ENCODE measurements around the gene ARFIP1.

DNA sequence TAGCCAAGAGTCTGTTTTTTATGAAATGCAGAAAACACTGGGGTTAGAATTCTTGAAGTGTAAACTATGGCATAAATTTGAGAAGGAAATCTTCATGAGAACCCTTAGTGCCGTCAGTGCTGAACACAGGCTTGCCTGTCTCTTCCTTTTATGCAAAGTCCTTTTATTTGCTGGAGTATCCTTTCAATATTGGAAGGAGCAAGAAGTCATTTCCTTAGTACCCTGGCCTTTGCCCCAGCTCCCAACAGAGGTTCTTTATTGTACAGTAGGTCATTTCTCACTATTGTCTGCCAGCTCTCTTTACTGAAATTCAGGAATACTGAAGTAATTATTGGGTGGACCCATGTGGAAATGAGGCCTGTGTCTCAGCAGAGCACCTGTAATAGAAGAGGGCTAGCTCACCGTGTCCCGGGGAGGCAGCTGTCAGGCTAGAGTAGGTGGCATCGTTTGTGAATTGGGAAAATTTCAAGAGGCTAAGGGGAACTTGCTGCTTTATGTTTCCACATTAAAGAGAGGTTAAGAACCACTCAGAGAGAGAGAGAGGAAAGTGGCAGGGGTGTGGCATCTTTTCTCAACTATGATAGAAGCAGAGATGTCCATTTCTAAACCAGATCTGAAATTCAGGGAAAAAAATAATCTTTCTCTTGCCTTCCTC, 165.0 kb downstream of the ARFIP1 start:
- TF ChIP-seq POLR2A (IDR thresholded peaks at IDR 0.05; ENCODE audit: low read length) (no peak), GATA1 (IDR thresholded peaks at IDR 0.05; ENCODE audit: low read depth, low read length) (no peak)

Measured in erythroblast (primary cell).